B cell (primary cell): ENCODE results near the gene CHST11. TPM values are rescaled to one million over a fixed set of nuclear protein-coding genes. Genes with fewer than 3 reads are reported as not detected.

Experiments
- ATAC-seq: fragments of 200-7000 bp; cut with Tn5 transposase; one replicate; pipeline ENCODE4 v1.10.0; 2021; ENCODE audit warnings: low read depth, mild to moderate bottlenecking, moderate number of reproducible peaks, moderate library complexity
- CTCF ChIA-PET: fragments of 350-600 bp; sonication (Branson Sonifier 250); formaldehyde crosslinking; loops from one replicate; lab custom pipeline; 2021; ENCODE audit warnings: antibody characterized with exemption, inconsistent platforms; lab: Charles Lee
- POLR2A ChIA-PET: fragments of 350-600 bp; sonication (Branson Sonifier 250); formaldehyde crosslinking; loops from one replicate; lab custom pipeline; 2021; ENCODE audit warnings: antibody characterized with exemption; lab: Charles Lee
- DNase-seq: peaks from one replicate; pipeline ENCODE4 v3.0.0; 2013
- H2AFZ ChIP-seq: 2 replicates; pipeline ENCODE4 v1.6.1; 2012; ENCODE audit warnings: mild to moderate bottlenecking, low read depth, low read length; ENCODE audit not compliant: insufficient read depth, poor library complexity, severe bottlenecking
- H3K27ac ChIP-seq, 2 donors: 1 replicate in 1 of 2; 2 replicates in 1 of 2; pipeline ENCODE4 v1.5.1; 2012 to 2013; ENCODE audit warnings: low read length in 2 of 2, mild to moderate bottlenecking in 2 of 2, moderate library complexity in 1 of 2
- H3K27me3 ChIP-seq, 4 experiments: fragments of 200-600 bp in 1 of 4; sonication (generic) in 1 of 4; replicated peaks in 1 of 4; 1 replicate in 2 of 4; 2 replicates in 2 of 4; pipeline versions ENCODE4 v1.6.1 to v1.7.0; 2013 to 2016; ENCODE audit warnings: low read length in 3 of 4, mild to moderate bottlenecking in 2 of 4, mixed read lengths in 1 of 4, moderate library complexity in 1 of 4; ENCODE audit not compliant: insufficient read depth in 4 of 4, control insufficient read depth in 3 of 4; ENCODE audit errors: control extremely low read depth in 1 of 4
- H3K36me3 ChIP-seq, 2 experiments: replicated peaks in 1 of 2; 1 replicate in 1 of 2; 2 replicates in 1 of 2; pipeline versions ENCODE4 v1.6.1 to v1.7.1; 2013; ENCODE audit warnings: low read length in 1 of 2; ENCODE audit not compliant: insufficient read depth in 2 of 2, control insufficient read depth in 1 of 2; ENCODE audit errors: control extremely low read depth in 1 of 2, extremely low read depth in 1 of 2
- H3K4me1 ChIP-seq, 2 donors: fragments of 200-600 bp in 1 of 2; sonication (generic) in 1 of 2; 1 replicate in 1 of 2; 2 replicates in 1 of 2; pipeline versions ENCODE4 v1.5.1 to v1.6.1; 2013 to 2017; ENCODE audit warnings: low read length in 2 of 2; ENCODE audit not compliant: control insufficient read depth in 2 of 2, insufficient read depth in 2 of 2
- H3K4me2 ChIP-seq: replicated peaks from 2 replicates; pipeline ENCODE3; 2012; ENCODE audit warnings: mild to moderate bottlenecking, low read depth, low read length; ENCODE audit not compliant: poor library complexity, severe bottlenecking
- H3K4me3 ChIP-seq, 5 experiments: fragments of 200-600 bp in 1 of 5; sonication (generic) in 1 of 5; 1 replicate in 3 of 5; 2 replicates in 2 of 5; pipeline versions ENCODE4 v1.5.1 to v1.7.0; 2011 to 2016; ENCODE audit warnings: low read length in 4 of 5, mild to moderate bottlenecking in 4 of 5, low read depth in 2 of 5, control low read depth in 1 of 5, moderate library complexity in 1 of 5; ENCODE audit not compliant: insufficient read depth in 1 of 5; ENCODE audit errors: control extremely low read depth in 1 of 5, extremely low read depth in 1 of 5
- H3K79me2 ChIP-seq: fragments of 200-600 bp; sonication (generic); one replicate; pipeline ENCODE4 v1.6.0; 2016; ENCODE audit warnings: low read length; ENCODE audit not compliant: control insufficient read depth, insufficient read depth
- H3K9ac ChIP-seq: fragments of 200-600 bp; sonication (generic); 2 replicates; pipeline ENCODE4 v1.6.1; 2017; ENCODE audit warnings: mild to moderate bottlenecking, low read length, moderate library complexity
- H3K9me3 ChIP-seq, 3 donors: one replicate each; pipeline versions ENCODE4 v1.6.1 to v1.7.1; 2013; ENCODE audit warnings: low read length in 2 of 3; ENCODE audit not compliant: control insufficient read depth in 2 of 3, insufficient read depth in 1 of 3; ENCODE audit errors: control extremely low read depth in 1 of 3
- H4K20me1 ChIP-seq: 2 replicates; pipeline ENCODE4 v1.6.0; 2012; ENCODE audit warnings: mild to moderate bottlenecking, low read length; ENCODE audit not compliant: insufficient read depth, control insufficient read depth, poor library complexity, severe bottlenecking
- H3K27ac Mint-ChIP-seq: one replicate; pipeline ENCODE4 v1.8.0; 2021; ENCODE audit warnings: mixed read lengths
- H3K27me3 Mint-ChIP-seq: one replicate; pipeline ENCODE4 v1.8.0; 2021; ENCODE audit warnings: mixed read lengths
- H3K4me1 Mint-ChIP-seq: one replicate; pipeline ENCODE4 v1.8.0; 2021; ENCODE audit warnings: mixed read lengths
- H3K4me3 Mint-ChIP-seq: one replicate; pipeline ENCODE4 v1.8.0; 2021; ENCODE audit warnings: mixed read lengths
- H3K9me3 Mint-ChIP-seq: one replicate; pipeline ENCODE4 v1.8.0; 2022; ENCODE audit warnings: mixed read lengths; ENCODE audit not compliant: insufficient read depth
- CTCF ChIP-seq: fragments of 200-600 bp; IDR thresholded peaks from one replicate; pipeline ENCODE4 v1.8.0; 2022; ENCODE audit warnings: antibody characterized with exemption, mild to moderate bottlenecking
- EZH2 ChIP-seq: IDR thresholded peaks from 2 replicates; pipeline ENCODE4 v1.6.1; 2012; ENCODE audit warnings: borderline replicate concordance, low read depth, mild to moderate bottlenecking, moderate library complexity, low read length; ENCODE audit not compliant: insufficient read depth, poor library complexity, severe bottlenecking
- WGBS: methylation state at CpG from one replicate; pipeline ENCODE4 v1.1.5; 2013; ENCODE audit warnings: missing lambda C conversion rate; ENCODE audit not compliant: insufficient coverage; 5-methylcytosine and 5-hydroxymethylcytosine counted together
- intact Hi-C: fragments of 100-400 bp; cut with micrococcal nuclease; formaldehyde crosslinking; loops from one replicate; pipeline ENCODE4 v1.10.0; 2022
- polyA plus RNA-seq: library from polyadenylated mRNA; depleted of rRNA; stranded (reverse); fragments of >200 nt; gene quantifications from 2 replicates; pipeline ENCODE4 v1.2.3, GENCODE V29; 2012
- total RNA-seq, 2 donors: library from RNA; stranded (reverse); fragments of 120-200 nt in 1 of 2; gene quantifications; 1 replicate in 1 of 2; 2 replicates in 1 of 2; pipeline versions ENCODE4 v1.2.3 to v1.2.4, GENCODE V29; 2013 to 2022

Gene CHST11
- total and polyA plus RNA-seq, 2 donors (not counting 1 experiment from before 2014, with no cell fraction given), result 46.3 to 152 TPM

- H3K4me3 Mint-ChIP-seq, result no peak overlapping the region
- Histone ChIP-seq H3K9me3 (no peaks in the 10 kb centered on the region), H2AFZ (no peak overlapping the region), H3K27me3 (no peaks in the 10 kb centered on the region), H3K4me2 (no peak overlapping the region), H3K27ac (no peak overlapping the region), H3K4me3 (no peak overlapping the region), H3K79me2 (peaks cover 43% of the 10 kb centered on the region), H4K20me1 (peaks cover 62% of the 10 kb centered on the region), H3K36me3 (peaks cover 0 to 24% of the 10 kb centered on the region in 2 experiments), H3K4me1 (peaks cover 3 to 7% of the 10 kb centered on the region in 2 donors), H3K9ac (no peak overlapping the region)
- H3K27ac Mint-ChIP-seq, result no peak overlapping the region
- no peaks in the 10 kb centered on the region for H3K9me3 Mint-ChIP-seq
- 98% methylated on average over 20 of the region's 20 CpGs for WGBS
- no peak for ATAC-seq
- POLR2A ChIA-PET, result no interaction called here
- DNase-seq, result no peak
- H3K27me3 Mint-ChIP-seq, result no peaks in the 10 kb centered on the region
- peaks cover 21% of the 10 kb centered on the region for H3K4me1 Mint-ChIP-seq
- no peak for TF ChIP-seq EZH2
- TF ChIP-seq CTCF, result no peak
- CTCF ChIA-PET, result interaction anchor here (1.8 kb wide), 1 partner anchor 10 kb away, joined by 5 read pairs; no protein-coding TSS in a partner anchor
- intact Hi-C loops, result loop anchor here (5.0 kb wide), 1 partner anchor 35 kb away; no protein-coding TSS in a partner anchor
These were observed 300.2 kb downstream of the CHST11 start for GRCh38 chr12:104756901-104757300.

- Histone ChIP-seq H4K20me1 (peaks cover 57% of the 10 kb centered on the region), H3K27ac (no peak overlapping the region), H3K9me3 (no peaks in the 10 kb centered on the region), H3K27me3 (no peaks in the 10 kb centered on the region), H3K4me1 (no peaks in the 10 kb centered on the region), H3K36me3 (peaks cover 0 to 24% of the 10 kb centered on the region in 2 experiments), H2AFZ (no peak overlapping the region), H3K79me2 (peaks cover 30% of the 10 kb centered on the region), H3K4me2 (no peak overlapping the region), H3K9ac (no peak overlapping the region), H3K4me3 (no peak overlapping the region)
- H3K4me3 Mint-ChIP-seq, result no peak overlapping the region
- no peaks in the 10 kb centered on the region for H3K9me3 Mint-ChIP-seq
- WGBS, result 94% methylated on average over 2 of the region's 4 CpGs
- no peak for DNase-seq
- no peak for TF ChIP-seq EZH2
- no peak for TF ChIP-seq CTCF
- POLR2A ChIA-PET, result no interaction called here
- peaks cover 17% of the 10 kb centered on the region for H3K4me1 Mint-ChIP-seq
- CTCF ChIA-PET, result interaction anchor here (1.8 kb wide), 1 partner anchor 12 kb away, joined by 5 read pairs; no protein-coding TSS in a partner anchor
- no peak for ATAC-seq
- no peak overlapping the region for H3K27ac Mint-ChIP-seq
- H3K27me3 Mint-ChIP-seq, result no peaks in the 10 kb centered on the region
- intact Hi-C loops, result loop anchor here (5.0 kb wide), 1 partner anchor 36 kb away; no protein-coding TSS in a partner anchor
These were observed 302.0 kb downstream of the CHST11 start for GRCh38 chr12:104758771-104759170.
